HCT116 (cell line): ENCODE measurements around the gene NUP188. TPM values are rescaled to one million over a fixed set of nuclear protein-coding genes. Genes with fewer than 3 reads are reported as not detected.

ENCODE experiments used
- ATAC-seq: fragments of 200-7000 bp; cut with Tn5 transposase; 2 replicates; pipeline ENCODE4 v1.9.1; 2020; ENCODE audit warnings: mild to moderate bottlenecking, moderate library complexity
- BruUV-seq: library from RNA; stranded (reverse); fragments of 400-500 nt; replicated peaks from 2 replicates; lab custom pipeline; 2021; lab: Mats Ljungman, UMichigan
- CTCF ChIA-PET: fragments of 300-600 bp; sonication (Branson Sonifier 250); formaldehyde crosslinking; loops from one replicate; lab custom pipeline; 2021; ENCODE audit warnings: antibody characterized with exemption; lab: Charles Lee
- POLR2A ChIA-PET: fragments of 300-600, 350-600 bp; sonication (Branson Sonifier 250); formaldehyde crosslinking; loops from one replicate; lab custom pipeline; 2021; ENCODE audit warnings: antibody characterized with exemption; lab: Charles Lee
- RAD21 ChIA-PET, 2 experiments: fragments of 300-600 bp; sonication (Branson Sonifier 250); formaldehyde crosslinking; loops; one replicate each; lab custom pipeline; 2023; ENCODE audit warnings: low total read pairs in 2 of 2; ENCODE audit not compliant: uncharacterized antibody in 2 of 2, unreplicated experiment in 2 of 2, low non-redundant PET in 1 of 2; lab: Charles Lee
- DNase-seq: peaks from one replicate; pipeline ENCODE4 v3.0.0-alpha.2; 2010; ENCODE audit warnings: low read depth, low spot score
- H2AFZ ChIP-seq: fragments of 200-600 bp; shearing (Covaris generic), sonication (generic); 2 replicates; pipeline ENCODE4 v1.6.1; 2017; ENCODE audit warnings: low read depth, mixed run types, mixed read lengths, antibody characterized with exemption, low read length; ENCODE audit not compliant: poor library complexity, severe bottlenecking
- H3K27ac ChIP-seq: 2 replicates; pipeline ENCODE4 v1.5.1; 2012; ENCODE audit warnings: low read depth, low read length
- H3K27me3 ChIP-seq: fragments of 200-600 bp; sonication (generic); 2 replicates; pipeline ENCODE4 v1.6.1; 2016; ENCODE audit warnings: mixed run types, low read length, mixed read lengths; ENCODE audit not compliant: insufficient read depth
- H3K36me3 ChIP-seq, 2 experiments: fragments of 200-500 bp in 1 of 2; fragments of 200-600 bp in 1 of 2; sonication (Bioruptor generic) in 1 of 2; sonication (generic) in 1 of 2; 2 replicates each; pipeline versions ENCODE4 v1.5.1 to v1.6.1; 2014 to 2016; ENCODE audit warnings: low read length in 2 of 2, inconsistent platforms in 1 of 2, mixed read lengths in 1 of 2, mixed run types in 1 of 2; ENCODE audit not compliant: insufficient read depth in 2 of 2, control insufficient read depth in 1 of 2
- H3K4me1 ChIP-seq, 2 experiments: fragments of 200-600 bp in 1 of 2; sonication (generic) in 1 of 2; 2 replicates each; pipeline versions ENCODE4 v1.5.1 to v1.6.1; 2012 to 2017; ENCODE audit warnings: low read length in 2 of 2, inconsistent platforms in 1 of 2, mild to moderate bottlenecking in 1 of 2, mixed read lengths in 1 of 2, mixed run types in 1 of 2, moderate library complexity in 1 of 2; ENCODE audit not compliant: insufficient read depth in 2 of 2, control insufficient read depth in 1 of 2
- H3K4me2 ChIP-seq: fragments of 200-600 bp; sonication (generic); 2 replicates; pipeline ENCODE4 v1.6.1; 2017; ENCODE audit warnings: mixed run types, low read length, mixed read lengths
- H3K4me3 ChIP-seq, 2 experiments: fragments of 200-600 bp in 1 of 2; sonication (generic) in 1 of 2; replicated peaks in 1 of 2; 2 replicates each; pipeline ENCODE4 v1.5.1; 2011 to 2016; ENCODE audit warnings: low read length in 2 of 2, control low read depth in 1 of 2, low read depth in 1 of 2, mild to moderate bottlenecking in 1 of 2, mixed read lengths in 1 of 2, mixed run types in 1 of 2
- H3K79me2 ChIP-seq: fragments of 200-600 bp; sonication (generic); 2 replicates; pipeline ENCODE4 v1.6.1; 2017; ENCODE audit warnings: mild to moderate bottlenecking, mixed run types, low read length, moderate library complexity, mixed read lengths; ENCODE audit not compliant: insufficient read depth
- H3K9ac ChIP-seq: fragments of 200-600 bp; sonication (generic); 2 replicates; pipeline ENCODE4 v1.6.1; 2016; ENCODE audit warnings: low read length, mixed read lengths
- H3K9me2 ChIP-seq: fragments of 200-600 bp; sonication (generic), shearing (Covaris generic); 2 replicates; pipeline ENCODE4 v1.6.1; 2017; ENCODE audit warnings: mixed run types, mild to moderate bottlenecking, moderate library complexity; ENCODE audit not compliant: insufficient read depth
- H3K9me3 ChIP-seq, 2 experiments: fragments of 200-500 bp in 1 of 2; fragments of 200-600 bp in 1 of 2; sonication (Bioruptor generic) in 1 of 2; sonication (generic) in 1 of 2; 2 replicates each; pipeline ENCODE4 v1.6.1; 2014 to 2017; ENCODE audit warnings: low read length in 2 of 2, mixed read lengths in 2 of 2, inconsistent platforms in 1 of 2, low read depth in 1 of 2, mild to moderate bottlenecking in 1 of 2, mixed run types in 1 of 2, moderate library complexity in 1 of 2; ENCODE audit not compliant: control insufficient read depth in 1 of 2, insufficient read depth in 1 of 2
- H4K20me1 ChIP-seq: fragments of 200-600 bp; sonication (generic), shearing (Covaris generic); 2 replicates; pipeline ENCODE4 v1.6.1; 2017; ENCODE audit warnings: mixed run types, mild to moderate bottlenecking, moderate library complexity; ENCODE audit not compliant: insufficient read depth
- ATF3 ChIP-seq: IDR thresholded peaks from 2 replicates; pipeline ENCODE4 v1.6.1; 2012
- CEBPB ChIP-seq: IDR thresholded peaks from 2 replicates; pipeline ENCODE4 v1.6.1; 2012; ENCODE audit warnings: low read depth
- EZH2 ChIP-seq: fragments of 200-600 bp; sonication (generic); IDR thresholded peaks from 2 replicates; pipeline ENCODE4 v1.6.1; 2017; ENCODE audit warnings: antibody characterized with exemption, mixed run types
- FOSL1 ChIP-seq: IDR thresholded peaks from 2 replicates; pipeline ENCODE4 v1.6.1; 2012; ENCODE audit warnings: low read depth
- JUND ChIP-seq: IDR thresholded peaks from 2 replicates; pipeline ENCODE4 v1.6.1; 2012
- POLR2AphosphoS5 ChIP-seq: IDR thresholded peaks from 2 replicates; pipeline ENCODE4 v1.6.1; 2011; ENCODE audit warnings: mild to moderate bottlenecking, low read depth, low read length, moderate library complexity
- RAD21 ChIP-seq: IDR thresholded peaks from 2 replicates; pipeline ENCODE4 v1.6.1; 2012; ENCODE audit warnings: low read depth, mild to moderate bottlenecking
- TCF7L2 ChIP-seq: IDR thresholded peaks from 2 replicates; pipeline ENCODE4 v1.7.0; 2011; ENCODE audit warnings: borderline replicate concordance, inconsistent platforms; ENCODE audit not compliant: insufficient read depth, insufficient read length; ENCODE audit errors: extremely low read depth
- ZBTB33 ChIP-seq: IDR thresholded peaks from 2 replicates; pipeline ENCODE4 v1.6.1; 2011; ENCODE audit warnings: mild to moderate bottlenecking, low read length, moderate library complexity; ENCODE audit not compliant: insufficient replicate concordance; ENCODE audit errors: extremely low read depth
- ZNF274 ChIP-seq: fragments of 200-500 bp; sonication (Bioruptor generic); IDR thresholded peaks from 2 replicates; pipeline ENCODE4 v1.6.1; 2014; ENCODE audit warnings: mild to moderate bottlenecking, low read depth, low read length, inconsistent platforms
- intact Hi-C: fragments of 100-400 bp; cut with micrococcal nuclease; formaldehyde crosslinking; loops from 2 replicates; pipeline ENCODE4 v1.10.0; 2022
- total RNA-seq: library from RNA; stranded (reverse); gene quantifications from one replicate; pipeline ENCODE4 v1.2.1, GENCODE V29; 2021; ENCODE audit not compliant: unreplicated experiment
- TF ChIP-seq, protein P1 (sequence below): IDR thresholded peaks from 2 replicates; pipeline ENCODE4 v1.6.1; 2012
- TF ChIP-seq, protein P2 (sequence below), 3 experiments: fragments of 200-600 bp in 1 of 3; sonication (generic) in 1 of 3; IDR thresholded peaks in 2 of 3; conservative IDR thresholded peaks in 1 of 3; 2 replicates each; pipeline ENCODE4 v1.5.1; 2012 to 2017; ENCODE audit warnings: low read depth in 2 of 3, low read length in 2 of 3, antibody characterized with exemption in 1 of 3, borderline replicate concordance in 1 of 3, control low read depth in 1 of 3, mild to moderate bottlenecking in 1 of 3, mixed read lengths in 1 of 3, mixed run types in 1 of 3, moderate library complexity in 1 of 3; ENCODE audit not compliant: insufficient read depth in 1 of 3

NUP188 gene
- total RNA-seq, 1 experiment from 2014 or later = 115 TPM

GRCh38 chr9:128972956-128973355 lies 25.5 kb downstream of the NUP188 start (continued):
- TF ChIP-seq POLR2AphosphoS5 = no peak
- TF ChIP-seq, protein P1, sequence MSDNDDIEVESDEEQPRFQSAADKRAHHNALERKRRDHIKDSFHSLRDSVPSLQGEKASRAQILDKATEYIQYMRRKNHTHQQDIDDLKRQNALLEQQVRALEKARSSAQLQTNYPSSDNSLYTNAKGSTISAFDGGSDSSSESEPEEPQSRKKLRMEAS = no peak
- TF ChIP-seq ATF3 = no peak
- no peak for TF ChIP-seq CEBPB
- TF ChIP-seq, protein P2, sequence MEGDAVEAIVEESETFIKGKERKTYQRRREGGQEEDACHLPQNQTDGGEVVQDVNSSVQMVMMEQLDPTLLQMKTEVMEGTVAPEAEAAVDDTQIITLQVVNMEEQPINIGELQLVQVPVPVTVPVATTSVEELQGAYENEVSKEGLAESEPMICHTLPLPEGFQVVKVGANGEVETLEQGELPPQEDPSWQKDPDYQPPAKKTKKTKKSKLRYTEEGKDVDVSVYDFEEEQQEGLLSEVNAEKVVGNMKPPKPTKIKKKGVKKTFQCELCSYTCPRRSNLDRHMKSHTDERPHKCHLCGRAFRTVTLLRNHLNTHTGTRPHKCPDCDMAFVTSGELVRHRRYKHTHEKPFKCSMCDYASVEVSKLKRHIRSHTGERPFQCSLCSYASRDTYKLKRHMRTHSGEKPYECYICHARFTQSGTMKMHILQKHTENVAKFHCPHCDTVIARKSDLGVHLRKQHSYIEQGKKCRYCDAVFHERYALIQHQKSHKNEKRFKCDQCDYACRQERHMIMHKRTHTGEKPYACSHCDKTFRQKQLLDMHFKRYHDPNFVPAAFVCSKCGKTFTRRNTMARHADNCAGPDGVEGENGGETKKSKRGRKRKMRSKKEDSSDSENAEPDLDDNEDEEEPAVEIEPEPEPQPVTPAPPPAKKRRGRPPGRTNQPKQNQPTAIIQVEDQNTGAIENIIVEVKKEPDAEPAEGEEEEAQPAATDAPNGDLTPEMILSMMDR (IDR thresholded peaks at IDR 0.05 in 2 of 3, conservative IDR thresholded peaks at IDR 0.05 in 1 of 3; ENCODE audit: borderline replicate concordance in 1 of 3, insufficient read depth in 1 of 3, low read depth in 2 of 3, low read length in 2 of 3) = no peak
- TF ChIP-seq TCF7L2 = no peak
- TF ChIP-seq JUND = no peak
- TF ChIP-seq RAD21 = no peak

DNA sequence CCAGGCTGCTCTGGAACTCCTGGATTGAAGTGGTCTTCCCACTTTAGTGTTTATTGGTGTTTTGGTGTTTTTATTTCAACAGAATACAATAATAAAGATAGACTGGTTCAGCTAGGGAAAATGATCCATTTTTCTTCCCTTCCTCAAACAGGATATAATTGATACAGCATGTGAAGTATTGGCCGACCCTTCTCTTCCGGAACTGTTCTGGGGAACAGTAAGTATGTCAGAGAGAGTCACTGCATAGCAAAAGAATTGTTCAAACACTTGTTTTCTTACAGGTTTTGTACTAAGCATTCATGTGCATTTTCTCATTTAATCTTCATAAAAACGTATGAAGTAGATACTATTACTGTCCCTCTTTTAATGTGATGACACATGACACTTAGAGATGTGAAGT lies 31.6 kb downstream of the NUP188 start:
- no peak for TF ChIP-seq FOSL1
- TF ChIP-seq JUND = no peak
- TF ChIP-seq ZNF274 = no peak
- no peak for TF ChIP-seq EZH2
- TF ChIP-seq ZBTB33 = no peak
- TF ChIP-seq TCF7L2 = no peak
- no peak for TF ChIP-seq CEBPB
- TF ChIP-seq, all 23 proteins: peak for 0
- ChIA-PET CTCF (no interaction called here), RAD21 (no interaction called here), POLR2A (no interaction called here)
- no peaks in the 10 kb centered on the region for H3K9me2 ChIP-seq
- H3K9me3 ChIP-seq = no peaks in the 10 kb centered on the region
- no peak overlapping the region for H2AFZ ChIP-seq
- no peak overlapping the region for H3K4me2 ChIP-seq
- no peak overlapping the region for H3K9ac ChIP-seq
- H3K36me3 ChIP-seq = peaks cover 38 to 64% of the 10 kb centered on the region in 2 experiments
- no peak overlapping the region for H3K27ac ChIP-seq
- no peaks in the 10 kb centered on the region for H3K4me1 ChIP-seq
- no TSS peak for BruUV-seq
- H3K79me2 ChIP-seq = 0 out of 2 replicates have a peak, but pooled peaks cover 4% of the 10 kb centered on the region
- no peaks in the 10 kb centered on the region for H4K20me1 ChIP-seq
- intact Hi-C loops = no loop called here
- no peak for ATAC-seq
- no peak overlapping the region for H3K4me3 ChIP-seq
- DNase-seq = no peak
- H3K27me3 ChIP-seq = no peaks in the 10 kb centered on the region
